ENCODE measurements around the gene CAPZB.

CAPZB gene

GRCh38 chr1:19432943-19433718 lies 52.2 kb downstream of the CAPZB start:
- in situ Hi-C loops (cut with HindIII; ENCODE audit: low sequenced_read_pairs) = no loop called here
- no peak overlapping the region for H3K4me3 ChIP-seq (ENCODE audit: low read depth, low read length)
- no peak for DNase-seq (ENCODE audit: low read depth)
- no peak for TF ChIP-seq CTCF (IDR thresholded peaks at IDR 0.05; ENCODE audit: low read depth, low read length, missing control alignments)

- TF ChIP-seq CTCF (IDR thresholded peaks at IDR 0.05; ENCODE audit: low read depth, low read length, missing control alignments) = no peak
- H3K4me3 ChIP-seq (ENCODE audit: low read depth, low read length) = no peak overlapping the region
- in situ Hi-C loops (cut with HindIII; ENCODE audit: low sequenced_read_pairs) = no loop called here
- DNase-seq (ENCODE audit: low read depth) = no peak
Observed at GRCh38 chr1:19430121-19431068, 54.9 kb downstream of the CAPZB start.

GRCh38 chr1:19429611-19430010 lies 55.7 kb downstream of the CAPZB start:
- TF ChIP-seq CTCF (IDR thresholded peaks at IDR 0.05; ENCODE audit: low read depth, low read length, missing control alignments) = no peak
- no peak overlapping the region for H3K4me3 ChIP-seq (ENCODE audit: low read depth, low read length)
- no peak for DNase-seq (ENCODE audit: low read depth)
- in situ Hi-C loops (cut with HindIII; ENCODE audit: low sequenced_read_pairs) = no loop called here

- no peak overlapping the region for H3K4me3 ChIP-seq (ENCODE audit: low read depth, low read length)
- in situ Hi-C loops (cut with HindIII; ENCODE audit: low sequenced_read_pairs) = no loop called here
- no peak for DNase-seq (ENCODE audit: low read depth)
- TF ChIP-seq CTCF (IDR thresholded peaks at IDR 0.05; ENCODE audit: low read depth, low read length, missing control alignments) = no peak
Observed at GRCh38 chr1:19427087-19427781, 58.1 kb downstream of the CAPZB start.

- H3K4me3 ChIP-seq (ENCODE audit: low read depth, low read length) = no peak overlapping the region
- DNase-seq (ENCODE audit: low read depth) = no peak
- TF ChIP-seq CTCF (IDR thresholded peaks at IDR 0.05; ENCODE audit: low read depth, low read length, missing control alignments) = no peak
- in situ Hi-C loops (cut with HindIII; ENCODE audit: low sequenced_read_pairs) = no loop called here
Observed at GRCh38 chr1:19426294-19427086, 58.8 kb downstream of the CAPZB start.

Measured in astrocyte of the cerebellum (primary cell).